Measurements from ENCODE around the gene TECPR2.

TECPR2 gene

GRCh38 chr14:102437997-102438915 lies 75.5 kb downstream of the TECPR2 start:
- H3K27ac ChIP-seq, result no peak overlapping the region
- peaks cover 29 to 71% (median 65%) of the 10 kb centered on the region in 3 donors for H3K36me3 ChIP-seq
- peak; percentile 77 to 89 for DNase-seq
- H3K27me3 ChIP-seq, result no peaks in the 10 kb centered on the region
- peaks cover 0 to 5% (median 3%) of the 10 kb centered on the region in 4 donors for H3K4me1 ChIP-seq
- intact Hi-C loops (cut with DNase I; ENCODE audit: low total_unique reads), result loop anchor here (2.0 kb wide), 1 partner anchor 79 kb away; no protein-coding TSS in a partner anchor
- H3K9me3 ChIP-seq, result no peaks in the 10 kb centered on the region
- TF ChIP-seq CTCF (IDR thresholded peaks at IDR 0.05), result peak; percentile 71 to 74
- peak overlapping the region; percentile 22 to 39 for H3K4me3 ChIP-seq

GRCh38 chr14:102439556-102439955 lies 76.8 kb downstream of the TECPR2 start:
- intact Hi-C loops (cut with DNase I; ENCODE audit: low total_unique reads), result loop anchor here (2.0 kb wide), 1 partner anchor 77 kb away; no protein-coding TSS in a partner anchor
- DNase-seq, result no peak
- no peak overlapping the region for H3K4me3 ChIP-seq
- no peak for TF ChIP-seq CTCF (IDR thresholded peaks at IDR 0.05)
- no peaks in the 10 kb centered on the region for H3K27me3 ChIP-seq
- H3K27ac ChIP-seq, result no peak overlapping the region
- peaks cover 0 to 5% (median 3%) of the 10 kb centered on the region in 4 donors for H3K4me1 ChIP-seq
- peaks cover 40 to 72% (median 67%) of the 10 kb centered on the region in 3 donors for H3K36me3 ChIP-seq
- H3K9me3 ChIP-seq, result no peaks in the 10 kb centered on the region

- H3K27ac ChIP-seq, result no peak overlapping the region
- intact Hi-C loops (cut with DNase I; ENCODE audit: low total_unique reads), result no loop called here
- no peak overlapping the region for H3K4me3 ChIP-seq
- DNase-seq, result no peak
- H3K36me3 ChIP-seq, result peaks cover 42 to 72% (median 67%) of the 10 kb centered on the region in 3 donors
- H3K9me3 ChIP-seq, result no peaks in the 10 kb centered on the region
- no peak for TF ChIP-seq CTCF (IDR thresholded peaks at IDR 0.05)
- H3K27me3 ChIP-seq, result no peaks in the 10 kb centered on the region
- peaks cover 0 to 5% (median 3%) of the 10 kb centered on the region in 4 donors for H3K4me1 ChIP-seq
These were observed 77.7 kb downstream of the TECPR2 start for GRCh38 chr14:102440392-102440791.

GRCh38 chr14:102442241-102443211 lies 79.8 kb downstream of the TECPR2 start:
- no peak for TF ChIP-seq CTCF (IDR thresholded peaks at IDR 0.05)

GRCh38 chr14:102445066-102445465 lies 82.3 kb downstream of the TECPR2 start:
- Histone ChIP-seq H3K9me3 (no peaks in the 10 kb centered on the region), H3K4me1 (no peaks in the 10 kb centered on the region), H3K27ac (no peak overlapping the region), H3K27me3 (no peaks in the 10 kb centered on the region), H3K4me3 (no peak overlapping the region), H3K36me3 (peaks cover 65 to 100% (median 94%) of the 10 kb centered on the region in 3 donors)
- peak in 1 of 2 donors; percentile 44 for DNase-seq
- TF ChIP-seq CTCF (IDR thresholded peaks at IDR 0.05), result no peak
- intact Hi-C loops (cut with DNase I; ENCODE audit: low total_unique reads), result no loop called here

More at GRCh38 chr14:102442241-102443211, 79.8 kb downstream of the TECPR2 start:
- Histone ChIP-seq H3K36me3 (peaks cover 57 to 84% (median 82%) of the 10 kb centered on the region in 3 donors), H3K27ac (no peak overlapping the region), H3K4me3 (no peak overlapping the region), H3K27me3 (no peaks in the 10 kb centered on the region), H3K4me1 (peaks cover 0 to 5% (median 3%) of the 10 kb centered on the region in 4 donors), H3K9me3 (no peaks in the 10 kb centered on the region)
- no peak for DNase-seq
- intact Hi-C loops (cut with DNase I; ENCODE audit: low total_unique reads), result no loop called here
